HG03139 (cell line): Measurements from ENCODE around the gene ZDHHC14.

Source experiments
- ATAC-seq: cut with Tn5 transposase; IDR thresholded peaks from one replicate; pipeline ENCODE4 v1.9.1; 2021; ENCODE audit not compliant: unreplicated experiment

ZDHHC14 gene

DNA sequence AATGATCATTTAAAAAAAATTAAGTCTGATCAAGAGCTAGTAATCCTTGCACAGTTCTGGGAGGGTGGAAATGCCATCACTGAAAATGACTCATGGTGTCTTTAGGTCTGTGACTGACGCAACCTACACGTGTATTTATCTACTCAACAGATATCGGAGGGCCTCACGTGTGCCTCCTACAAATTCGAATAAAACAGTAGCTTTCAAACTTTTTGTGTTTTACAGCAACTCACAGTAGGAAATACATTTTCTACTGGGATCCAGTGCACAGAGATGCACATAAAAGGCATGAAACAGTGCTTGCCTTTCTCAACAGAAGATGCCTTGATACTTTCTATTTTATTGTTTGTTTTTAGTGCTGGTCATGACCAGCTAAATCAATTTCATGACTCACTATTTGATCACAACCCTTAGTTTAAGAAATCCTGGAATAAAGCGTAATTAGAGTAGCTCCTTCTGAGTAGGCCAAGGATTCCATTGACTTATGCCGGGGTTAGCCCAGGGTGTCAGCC is 232.1 kb downstream of the ZDHHC14 start:
- ATAC-seq: no peak

DNA sequence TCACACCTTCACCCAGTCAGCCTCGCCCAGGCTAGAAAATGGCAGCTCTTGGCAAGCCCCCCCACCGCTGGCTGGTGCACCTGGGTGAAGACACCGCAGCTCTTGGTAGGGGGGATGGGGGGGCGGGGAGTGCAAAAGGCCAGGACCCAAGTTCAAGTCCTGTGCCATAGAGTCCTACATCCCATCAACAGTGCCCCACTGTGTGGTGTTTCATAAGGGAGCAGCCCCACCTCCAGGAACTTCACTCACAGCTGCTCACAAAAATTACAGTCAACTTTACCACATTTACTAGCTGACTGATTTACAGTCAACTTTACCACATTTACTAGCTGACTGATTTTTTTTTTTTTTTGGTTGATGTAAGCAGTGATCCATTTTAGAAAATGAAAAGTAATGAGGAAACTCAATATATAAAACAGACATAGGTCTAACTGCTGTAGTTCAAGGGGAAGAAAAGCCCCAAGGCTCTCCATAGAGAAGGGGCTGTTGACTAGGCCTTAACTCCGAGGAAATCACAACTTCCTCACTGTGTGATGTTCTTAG is 233.1 kb downstream of the ZDHHC14 start:
- peak; percentile 52 for ATAC-seq

DNA sequence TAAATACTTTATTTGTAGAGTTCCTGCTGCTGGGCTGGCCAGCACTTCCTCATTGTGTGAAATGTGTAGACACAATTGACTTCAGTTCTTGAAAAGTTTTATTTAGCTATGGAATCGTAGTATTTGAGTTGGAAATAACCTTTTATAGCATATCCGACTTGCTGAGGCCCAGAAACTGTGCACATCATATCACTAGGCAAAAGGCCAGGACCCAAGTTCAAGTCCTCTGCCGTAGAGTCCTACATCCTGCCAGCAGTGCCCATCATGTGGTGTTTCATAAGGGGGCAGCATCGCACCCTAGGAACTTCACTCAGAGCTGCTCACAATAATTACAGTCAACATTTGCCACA is 234.4 kb downstream of the ZDHHC14 start:
- no peak for ATAC-seq

DNA sequence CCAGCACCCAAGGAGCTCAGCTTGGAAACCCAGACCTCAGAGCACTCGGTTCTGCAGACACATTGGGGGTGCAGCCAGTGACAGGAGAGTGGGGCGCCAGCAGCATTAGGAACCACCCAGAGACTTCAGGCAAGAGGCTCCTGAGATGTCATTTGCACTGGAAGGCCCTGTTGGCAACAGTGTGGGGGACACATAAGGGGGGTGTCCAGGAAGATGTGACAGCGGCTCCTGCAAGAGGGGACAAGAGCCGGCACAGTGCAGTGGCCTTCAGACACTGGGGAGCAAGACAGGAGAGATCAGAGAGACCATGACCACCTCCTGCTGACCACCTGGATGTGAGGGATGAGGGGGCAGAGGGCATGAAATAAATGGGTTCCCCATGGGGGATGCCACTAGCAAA is 235.0 kb downstream of the ZDHHC14 start:
- ATAC-seq: no peak

DNA sequence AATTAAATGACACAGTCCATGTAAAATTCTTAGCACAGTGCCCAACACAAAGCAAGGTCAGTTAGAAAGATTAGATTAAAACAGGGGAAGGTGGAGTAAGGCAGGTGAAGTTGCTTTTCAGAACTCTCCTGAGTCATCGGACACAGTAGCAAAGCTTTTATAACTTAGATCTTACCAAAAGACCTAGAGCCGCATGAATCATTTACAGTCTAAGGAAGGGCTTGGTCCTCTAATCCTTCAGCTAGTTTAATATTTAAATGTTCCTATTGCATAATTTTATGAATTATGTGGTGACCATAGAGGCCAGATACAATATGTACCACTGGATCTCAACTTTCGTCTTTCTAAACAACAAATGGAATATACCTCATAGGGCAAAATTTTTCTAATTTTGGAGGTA is 240.0 kb downstream of the ZDHHC14 start:
- ATAC-seq: no peak

DNA sequence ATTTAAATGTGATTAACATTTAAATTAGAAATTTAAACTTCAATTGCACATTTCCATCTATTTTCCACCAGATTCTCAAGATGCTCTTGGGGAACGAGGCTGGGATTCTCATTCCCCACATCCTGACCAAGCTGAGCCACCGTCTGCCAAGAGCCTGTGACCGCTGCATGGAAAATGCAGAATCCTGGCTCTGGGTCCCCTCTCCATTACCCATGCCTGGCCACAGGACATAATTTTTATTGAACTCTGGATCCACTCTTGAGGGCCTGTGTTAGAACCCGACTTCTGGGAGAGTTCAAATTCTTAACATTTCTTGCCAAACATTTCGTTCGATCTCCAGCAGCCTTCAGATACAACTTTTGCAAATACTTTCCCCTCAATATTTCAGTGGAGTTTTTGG is 240.4 kb downstream of the ZDHHC14 start:
- no peak for ATAC-seq

DNA sequence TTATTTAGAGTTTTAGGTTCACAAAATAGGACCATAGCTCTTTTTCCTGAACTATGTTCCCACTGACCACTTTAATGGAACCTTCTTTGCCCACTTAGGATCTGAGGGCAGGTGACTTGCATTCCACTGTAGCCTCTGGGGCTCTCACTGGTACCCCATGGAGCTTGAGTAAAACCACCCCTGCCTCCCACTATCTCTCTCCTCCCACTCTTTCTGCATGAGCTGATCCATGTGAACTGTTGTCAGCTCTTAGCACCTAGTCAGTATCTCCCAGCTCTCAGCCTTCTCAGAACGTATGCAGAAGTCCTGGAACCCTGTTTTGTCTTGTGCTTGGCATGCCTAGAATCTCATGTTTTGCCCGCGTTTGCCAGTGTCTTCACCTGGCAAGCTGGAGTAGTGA is 241.4 kb downstream of the ZDHHC14 start:
- no peak for ATAC-seq

DNA sequence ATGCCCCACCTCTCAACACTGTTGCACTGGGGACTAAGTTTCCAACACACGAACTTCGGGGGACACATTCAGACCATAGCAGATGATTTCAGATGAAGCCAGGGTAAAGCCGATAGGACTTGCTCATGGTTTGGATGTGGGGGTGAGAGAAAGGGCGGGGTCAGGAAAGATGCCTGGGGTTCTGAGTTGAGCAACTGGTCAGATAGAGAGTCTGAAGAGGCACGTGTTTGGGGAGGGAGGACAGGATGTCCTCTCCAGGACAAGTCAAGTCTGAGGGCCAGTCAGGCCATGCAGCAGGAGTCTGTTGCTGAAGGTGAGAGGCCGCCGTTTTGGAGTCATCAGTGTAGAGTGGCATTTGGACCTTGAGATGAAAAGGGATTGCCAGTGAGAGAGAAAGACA is 244.1 kb downstream of the ZDHHC14 start:
- ATAC-seq: no peak

DNA sequence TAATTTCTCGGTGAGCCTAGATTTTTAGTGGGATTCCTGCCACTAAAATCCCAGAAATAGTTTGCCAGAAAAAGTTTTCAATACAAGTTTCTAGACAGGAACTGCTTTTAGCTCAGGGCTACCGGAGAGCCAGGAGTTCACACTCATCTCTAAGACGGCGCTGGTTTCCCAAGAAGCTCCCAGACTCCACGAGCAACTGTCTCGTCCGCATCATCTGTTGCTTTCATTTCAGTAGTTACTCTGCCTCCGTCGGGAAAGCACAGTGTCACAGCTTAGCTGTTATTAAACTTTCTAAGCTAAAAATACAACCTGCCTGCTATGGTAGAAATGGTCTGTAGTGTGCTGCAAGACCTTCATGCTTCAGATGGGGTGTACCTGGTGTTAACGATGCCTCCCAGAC is 244.8 kb downstream of the ZDHHC14 start:
- no peak for ATAC-seq

DNA sequence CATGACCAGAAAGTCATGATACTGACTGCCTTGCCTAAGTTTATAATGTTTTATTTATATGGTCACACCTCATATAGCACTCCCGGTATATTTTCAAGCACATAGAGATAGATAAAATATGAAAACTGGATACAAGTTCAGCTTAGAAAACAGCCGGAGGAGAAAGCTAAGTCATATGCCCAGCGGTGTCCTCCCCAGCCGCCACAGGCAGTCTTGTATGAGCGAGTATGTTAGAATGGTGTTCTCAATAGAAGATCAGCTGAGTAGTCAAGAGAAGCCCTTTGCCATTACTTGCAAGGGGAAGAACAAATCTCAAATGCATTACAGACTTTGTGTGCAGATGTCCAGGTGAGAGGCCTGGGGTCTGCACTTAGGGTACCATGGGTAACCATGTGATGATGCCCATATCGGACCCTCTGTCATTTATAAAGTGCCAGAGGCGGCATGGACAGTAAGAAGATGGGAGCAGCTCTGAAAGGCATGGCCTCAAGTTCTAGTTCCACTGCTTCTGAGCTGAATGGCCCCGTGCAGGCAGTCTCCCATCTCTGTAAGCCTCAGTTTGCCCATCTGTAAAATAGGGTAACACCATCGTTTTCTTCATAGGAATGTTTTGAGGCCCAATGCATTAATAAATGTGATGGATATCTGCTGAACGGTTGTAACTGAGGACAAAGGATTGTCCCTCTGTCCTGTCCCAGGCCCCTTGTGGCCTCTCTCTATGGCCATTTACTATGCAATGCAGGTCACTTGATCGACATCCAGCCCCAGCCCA is 246.4 kb downstream of the ZDHHC14 start:
- no peak for ATAC-seq

DNA sequence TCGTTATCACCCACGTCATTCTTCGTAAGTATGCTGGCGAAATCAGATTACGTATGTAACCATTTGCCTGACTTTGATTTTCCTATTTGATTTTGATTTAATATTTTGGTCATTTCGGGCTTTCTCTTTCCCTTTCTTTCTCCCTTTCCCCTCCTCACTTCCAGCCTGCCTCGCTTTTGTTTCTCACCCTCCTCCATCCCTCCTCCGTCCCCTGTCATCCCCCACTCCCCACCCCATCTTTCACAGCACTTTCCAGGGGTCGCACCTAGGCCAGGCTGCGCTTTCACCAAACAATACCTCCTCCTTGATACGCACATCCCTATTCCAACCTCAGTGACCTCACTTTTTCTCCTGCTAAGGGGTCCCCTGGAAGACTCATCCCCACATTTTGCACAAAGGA is 247.5 kb downstream of the ZDHHC14 start:
- no peak for ATAC-seq

DNA sequence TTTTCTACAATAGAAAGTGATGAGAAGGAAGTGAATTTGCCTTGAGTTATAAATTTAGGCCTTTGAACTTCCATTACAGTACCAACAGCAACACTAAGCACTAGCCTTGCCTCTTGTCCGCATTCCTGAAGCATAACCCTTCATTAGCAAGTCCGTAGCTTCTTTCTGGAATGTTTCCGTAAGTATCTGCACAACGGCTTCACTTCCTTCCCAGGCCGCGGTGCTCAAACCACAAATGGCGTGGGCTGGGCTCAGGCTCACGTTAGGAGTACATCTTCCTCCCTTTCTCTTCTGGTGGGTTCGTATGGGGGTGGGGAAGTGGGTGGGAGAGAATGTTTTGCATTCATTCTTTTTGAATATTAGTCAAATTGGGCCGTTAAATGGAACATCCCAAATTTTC is 248.2 kb downstream of the ZDHHC14 start:
- ATAC-seq: no peak

DNA sequence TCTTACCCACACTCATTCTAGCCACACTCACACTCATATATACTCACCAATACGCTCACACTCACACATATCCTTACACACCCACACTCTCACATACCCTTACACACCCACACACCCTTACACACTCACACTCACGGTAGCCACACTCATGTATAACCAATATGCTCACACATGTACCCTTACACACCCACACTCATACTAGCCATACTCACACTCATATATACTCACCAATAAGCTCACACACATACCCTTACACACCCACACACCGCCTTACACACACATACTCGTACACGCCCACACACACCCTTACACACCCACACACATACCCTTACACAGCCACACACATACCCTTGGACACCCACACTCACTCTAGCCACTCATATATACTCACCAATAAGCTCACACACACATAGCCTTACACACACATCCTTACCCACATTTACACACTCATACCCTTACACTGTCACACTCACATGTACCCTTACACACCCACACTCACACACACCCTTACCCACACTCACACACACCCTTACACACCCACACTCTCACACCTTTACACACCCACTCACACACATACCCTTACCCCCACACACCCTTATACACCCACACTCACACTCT is 249.6 kb downstream of the ZDHHC14 start:
- no peak for ATAC-seq

DNA sequence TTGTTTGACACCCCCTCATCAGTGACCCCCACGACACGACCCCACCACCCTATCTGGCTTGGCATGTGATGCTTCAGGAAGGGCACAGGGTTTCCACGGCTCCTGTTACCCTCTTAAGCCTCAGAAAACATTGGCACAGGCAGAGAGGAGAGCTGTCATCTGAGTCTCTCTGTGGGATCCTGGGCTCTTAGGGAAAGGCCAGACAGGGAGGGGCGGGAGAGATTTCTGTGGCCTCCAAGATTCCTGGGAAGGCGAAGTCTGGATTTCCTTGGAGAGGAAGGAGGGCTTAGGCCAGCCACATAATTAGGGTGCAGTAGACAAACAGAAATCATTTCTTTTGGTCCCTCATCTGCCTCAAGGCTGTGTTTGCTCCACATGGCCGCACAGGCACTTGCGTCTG is 250.4 kb downstream of the ZDHHC14 start:
- no peak for ATAC-seq

DNA sequence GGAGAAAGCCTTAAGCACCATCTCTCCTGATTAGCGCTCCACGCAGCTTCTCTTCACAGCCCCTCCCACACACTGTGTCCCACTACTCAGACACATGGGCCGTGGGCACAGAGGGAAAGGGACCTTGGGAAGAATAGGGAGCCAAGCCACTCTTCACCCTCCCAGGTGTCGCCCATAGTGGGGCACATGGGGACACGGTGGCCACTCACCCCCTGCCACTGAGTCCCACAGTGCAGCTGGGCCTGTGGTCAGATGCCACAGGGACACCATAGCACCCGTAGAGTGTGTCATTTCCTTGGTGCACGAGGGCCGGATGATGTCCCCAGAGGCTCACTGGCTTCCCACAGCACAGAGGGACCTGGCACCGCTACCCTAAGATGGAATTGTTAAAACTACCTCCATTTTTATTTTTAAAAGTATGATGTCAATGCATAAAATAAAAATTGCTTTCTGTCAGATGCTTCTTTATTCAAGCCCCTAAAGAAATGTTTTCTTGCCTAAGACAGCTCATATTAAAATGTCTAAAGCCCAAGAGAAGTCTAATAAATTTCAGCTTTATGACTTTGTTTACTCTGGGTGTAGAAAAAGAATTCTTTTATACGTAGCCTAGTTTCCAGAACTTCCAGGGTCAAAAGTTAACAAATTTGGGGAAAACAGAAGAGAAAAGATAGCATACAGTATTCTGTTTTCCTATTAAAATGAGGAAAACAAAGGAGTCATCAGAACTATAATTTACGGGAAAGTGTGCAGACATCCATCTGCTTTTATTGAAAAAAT is 251.0 kb downstream of the ZDHHC14 start:
- ATAC-seq: no peak

DNA sequence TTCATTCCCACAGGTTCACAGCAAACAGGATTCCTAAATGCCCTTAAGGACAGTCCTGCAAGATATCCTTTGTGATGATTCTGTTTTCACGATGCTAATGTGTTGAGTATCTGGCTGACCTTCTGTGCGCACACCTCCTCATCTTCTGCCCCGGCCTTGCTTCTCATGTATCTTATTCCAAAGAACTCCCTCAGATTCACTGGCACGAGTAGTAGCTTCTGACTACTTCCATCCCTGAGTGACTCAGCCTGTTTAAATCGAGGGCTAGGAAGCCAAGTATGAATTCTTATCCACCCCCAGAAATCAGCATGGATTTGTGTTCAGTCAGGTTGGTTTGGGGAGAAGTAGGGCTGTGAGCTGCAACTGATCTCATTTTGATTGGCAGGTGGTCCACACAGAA is 251.8 kb downstream of the ZDHHC14 start:
- no peak for ATAC-seq

DNA sequence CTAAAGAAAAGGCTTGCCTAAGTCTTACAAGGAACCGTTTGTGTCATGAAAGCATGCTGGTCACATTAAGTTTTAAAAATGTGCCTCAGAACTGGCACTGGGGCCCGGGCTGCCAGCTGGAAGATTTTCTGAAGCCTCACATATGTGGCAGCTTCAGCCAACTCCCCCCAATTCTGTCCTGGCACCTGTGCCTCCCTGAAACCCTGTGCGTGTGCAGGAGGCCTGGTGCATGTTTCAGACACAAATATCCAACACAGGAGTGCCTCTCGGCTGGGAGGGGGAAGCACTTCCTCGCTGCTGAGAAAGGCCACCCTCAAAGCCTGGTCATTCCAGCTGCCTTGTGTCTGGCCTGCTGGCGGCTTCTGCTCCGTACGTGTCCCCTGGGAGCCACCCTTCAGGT is 253.6 kb downstream of the ZDHHC14 start:
- ATAC-seq: no peak

DNA sequence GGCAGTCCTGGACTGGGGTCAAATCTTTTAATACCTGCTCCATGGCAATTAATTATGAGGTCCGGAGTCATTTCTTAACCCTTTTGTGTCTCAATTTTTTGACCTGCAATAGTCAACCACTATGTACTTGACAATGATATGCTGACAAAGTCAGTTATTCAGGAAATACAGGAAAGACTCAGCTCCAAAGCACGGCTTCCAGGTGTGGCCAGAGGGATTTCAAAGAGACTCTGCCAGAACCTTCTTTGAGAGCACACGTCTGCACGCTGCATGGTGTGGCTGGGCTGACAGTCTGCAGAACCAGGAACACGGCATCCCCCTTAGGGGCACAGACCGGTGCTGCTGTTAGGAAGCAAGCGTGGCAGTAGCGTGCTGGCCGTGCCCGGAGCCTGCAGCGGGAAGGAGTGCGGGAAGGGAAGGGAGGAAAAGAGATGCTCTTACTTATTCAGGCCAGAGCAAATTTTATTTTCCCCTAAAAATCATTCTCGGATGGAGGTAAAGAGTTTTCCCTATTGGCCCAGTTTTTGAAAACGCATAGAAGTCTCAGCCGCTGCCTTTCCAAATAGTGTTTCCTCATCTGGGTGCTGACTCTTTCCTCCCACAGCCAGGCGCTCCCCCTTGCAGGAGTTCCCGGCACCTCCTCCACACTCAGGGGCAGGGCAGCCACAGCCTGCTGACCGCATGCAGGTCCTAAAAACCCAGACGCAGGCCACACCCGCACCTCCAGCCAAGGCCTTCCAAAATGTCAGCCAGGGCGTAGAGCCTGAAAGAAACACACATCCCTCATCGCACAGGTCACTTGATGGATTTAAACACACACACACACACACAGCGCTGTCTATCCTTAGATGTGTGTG is 254.6 kb downstream of the ZDHHC14 start:
- no peak for ATAC-seq

DNA sequence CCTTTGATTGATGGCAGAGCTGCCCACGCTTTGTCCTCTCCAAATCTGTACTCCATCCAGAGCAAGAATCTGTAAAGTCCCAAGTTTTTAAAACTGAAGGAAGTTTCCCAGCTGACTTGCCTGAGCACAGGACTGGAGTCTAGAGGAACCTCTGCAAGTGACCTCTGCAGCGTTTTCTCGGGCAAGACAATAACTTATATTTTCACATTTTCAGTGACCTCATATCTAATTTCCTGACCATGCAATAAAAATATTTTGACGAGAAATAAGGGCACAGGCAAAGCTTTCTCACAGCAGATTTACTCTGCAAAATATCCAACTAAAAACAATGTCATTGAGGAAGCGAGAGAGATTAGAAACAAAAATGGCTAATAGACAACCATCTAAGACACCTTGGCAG is 256.5 kb downstream of the ZDHHC14 start:
- no peak for ATAC-seq

DNA sequence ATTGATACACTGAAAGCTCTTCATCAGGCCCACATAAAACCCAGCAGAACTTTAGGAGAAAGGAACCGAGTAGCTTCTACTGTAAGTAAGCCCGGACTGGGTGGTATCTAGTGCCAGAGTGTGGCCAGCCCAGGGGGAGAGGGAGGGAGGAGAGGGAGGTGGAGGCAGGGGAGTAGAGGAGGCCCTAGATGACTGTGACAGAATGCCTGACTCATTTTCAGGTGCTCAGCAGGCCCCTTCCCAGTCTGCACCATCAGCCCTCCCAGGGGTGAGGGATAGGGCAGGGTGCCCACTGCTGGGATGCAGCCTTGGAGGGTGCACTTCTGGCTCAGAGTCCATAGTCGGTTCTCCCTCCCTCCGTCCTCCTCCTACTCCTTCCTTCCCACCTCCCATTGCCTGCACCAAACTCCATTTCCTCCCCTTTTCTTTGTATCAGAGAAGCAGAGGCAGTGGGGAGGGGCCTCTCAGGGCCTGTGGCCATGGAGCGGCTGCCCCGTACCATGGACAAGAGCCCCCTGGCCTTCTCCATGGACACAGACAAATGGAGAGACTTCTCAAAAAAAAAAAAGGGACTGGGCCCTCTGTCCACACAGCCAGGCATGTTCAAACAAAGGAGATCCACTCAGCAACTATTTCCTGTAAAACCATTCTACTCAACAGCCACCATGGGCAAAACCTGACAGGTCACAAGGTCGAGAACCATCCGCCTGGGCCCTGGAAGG is 257.1 kb downstream of the ZDHHC14 start:
- ATAC-seq: no peak
